GM21737 (cell line): ENCODE measurements around the gene LEMD2.
"Not testable (repeated sequence)": the region's sequence is repeated elsewhere in the genome, so short reads cannot be mapped to it uniquely, and the experiment has no call there.

ENCODE experiments used
- ATAC-seq: cut with Tn5 transposase; IDR thresholded peaks from one replicate; pipeline ENCODE4 v1.9.1; 2021; ENCODE audit warnings: mild to moderate bottlenecking, moderate library complexity; ENCODE audit not compliant: unreplicated experiment

Gene LEMD2

GRCh38 chr6:33788694-33789549 lies at the start of gene LEMD2:
Gene LEMD2 (minus strand): TSS chr6:33789130. CDS start chr6:33789116, 14 bp downstream.
- peak; percentile 81 for ATAC-seq

- no peak for ATAC-seq
Observed at GRCh38 chr6:33837971-33838665, 49.2 kb upstream of the LEMD2 start.

GRCh38 chr6:33836806-33837469 lies 48.0 kb upstream of the LEMD2 start:
- no peak for ATAC-seq

- ATAC-seq = no peak
Observed at GRCh38 chr6:33834401-33835392, 45.8 kb upstream of the LEMD2 start.

GRCh38 chr6:33833599-33833998 lies 44.7 kb upstream of the LEMD2 start:
- no peak for ATAC-seq

- ATAC-seq = not testable (repeated sequence)
Observed at GRCh38 chr6:33832831-33833230, 43.9 kb upstream of the LEMD2 start.

- not testable (repeated sequence) for ATAC-seq
Observed at GRCh38 chr6:33831725-33832124, 42.8 kb upstream of the LEMD2 start.

- no peak for ATAC-seq
Observed at GRCh38 chr6:33830635-33831240, 41.8 kb upstream of the LEMD2 start.

GRCh38 chr6:33828764-33829731 lies 40.1 kb upstream of the LEMD2 start:
- ATAC-seq = no peak

GRCh38 chr6:33828452-33828763 lies 39.5 kb upstream of the LEMD2 start:
- no peak for ATAC-seq

GRCh38 chr6:33827546-33828451 lies 38.9 kb upstream of the LEMD2 start:
- ATAC-seq = no peak

GRCh38 chr6:33826537-33826936 lies 37.6 kb upstream of the LEMD2 start:
- ATAC-seq = no peak

- no peak for ATAC-seq
Observed at GRCh38 chr6:33824461-33825154, 35.7 kb upstream of the LEMD2 start.

GRCh38 chr6:33823806-33824205 lies 34.9 kb upstream of the LEMD2 start:
- ATAC-seq = no peak

GRCh38 chr6:33822575-33823395 lies 33.9 kb upstream of the LEMD2 start:
- ATAC-seq = no peak

- ATAC-seq = no peak
Observed at GRCh38 chr6:33820784-33821520, 32.0 kb upstream of the LEMD2 start.
